ENCODE measurements around the gene REV1. TPM values are rescaled to one million over a fixed set of nuclear protein-coding genes. Genes with fewer than 3 reads are reported as not detected.

The REV1 gene
- total RNA-seq, 6 experiments from 2014 or later: 12.6 to 21.6 (median 13.6) TPM

DNA sequence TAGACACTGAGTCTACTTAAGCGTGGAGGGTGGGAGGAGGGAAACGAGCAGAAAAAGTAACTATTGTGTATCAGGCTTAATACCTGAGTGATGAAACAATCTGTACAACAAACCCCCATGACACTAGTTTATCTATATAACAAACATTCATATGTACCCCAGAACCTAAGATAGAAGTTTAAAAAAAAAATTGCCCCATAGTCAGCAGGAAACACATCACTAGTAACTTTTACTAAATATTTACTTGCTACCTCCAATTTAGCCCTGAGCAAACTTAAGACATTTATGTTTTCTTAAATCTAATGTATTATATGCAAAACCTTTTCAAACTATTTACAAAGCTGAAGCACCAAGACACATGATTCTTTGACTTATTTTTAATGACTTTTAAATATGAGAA is 5.6 kb downstream of the REV1 start:
- Histone ChIP-seq H3K36me3 (no peaks in the 10 kb centered on the region), H3K9me3 (no peaks in the 10 kb centered on the region), H3K27ac (no peak overlapping the region), H3K27me3 (no peaks in the 10 kb centered on the region), H3K4me3 (no peak overlapping the region), H3K4me1 (peaks cover 0 to 14% (median 7%) of the 10 kb centered on the region in 4 donors)
- WGBS (ENCODE audit: insufficient coverage, low coverage, low lambda C conversion rate, missing lambda C conversion rate): 94% methylated on average over 2 of the region's 2 CpGs
- TF ChIP-seq, protein P1, sequence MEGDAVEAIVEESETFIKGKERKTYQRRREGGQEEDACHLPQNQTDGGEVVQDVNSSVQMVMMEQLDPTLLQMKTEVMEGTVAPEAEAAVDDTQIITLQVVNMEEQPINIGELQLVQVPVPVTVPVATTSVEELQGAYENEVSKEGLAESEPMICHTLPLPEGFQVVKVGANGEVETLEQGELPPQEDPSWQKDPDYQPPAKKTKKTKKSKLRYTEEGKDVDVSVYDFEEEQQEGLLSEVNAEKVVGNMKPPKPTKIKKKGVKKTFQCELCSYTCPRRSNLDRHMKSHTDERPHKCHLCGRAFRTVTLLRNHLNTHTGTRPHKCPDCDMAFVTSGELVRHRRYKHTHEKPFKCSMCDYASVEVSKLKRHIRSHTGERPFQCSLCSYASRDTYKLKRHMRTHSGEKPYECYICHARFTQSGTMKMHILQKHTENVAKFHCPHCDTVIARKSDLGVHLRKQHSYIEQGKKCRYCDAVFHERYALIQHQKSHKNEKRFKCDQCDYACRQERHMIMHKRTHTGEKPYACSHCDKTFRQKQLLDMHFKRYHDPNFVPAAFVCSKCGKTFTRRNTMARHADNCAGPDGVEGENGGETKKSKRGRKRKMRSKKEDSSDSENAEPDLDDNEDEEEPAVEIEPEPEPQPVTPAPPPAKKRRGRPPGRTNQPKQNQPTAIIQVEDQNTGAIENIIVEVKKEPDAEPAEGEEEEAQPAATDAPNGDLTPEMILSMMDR (IDR thresholded peaks at IDR 0.05): no peak
- no peak for ATAC-seq
- intact Hi-C loops (cut with DNase I): no loop called here
- DNase-seq: no peak

DNA sequence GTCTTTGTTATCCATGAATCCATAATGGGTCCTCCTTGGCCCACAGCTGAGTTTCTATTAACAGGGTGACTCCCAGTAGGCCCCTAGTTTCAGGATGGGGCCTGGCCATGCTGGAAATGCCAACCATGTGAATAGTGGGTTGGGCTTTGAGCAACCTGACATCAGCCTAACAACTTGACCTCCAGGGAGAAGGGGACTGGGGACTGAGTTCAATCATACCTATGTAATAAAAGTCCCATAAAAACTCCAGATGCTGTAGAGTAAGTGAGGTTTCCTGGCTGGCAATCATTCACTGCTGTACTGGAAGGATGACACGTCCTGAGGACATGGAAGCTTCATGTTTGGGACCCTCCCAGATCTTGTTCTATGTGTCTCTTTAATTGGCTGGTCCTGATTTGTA is 7.9 kb downstream of the REV1 start:
- Histone ChIP-seq H3K4me3 (no peak overlapping the region), H3K4me1 (peaks cover 0 to 27% (median 6%) of the 10 kb centered on the region in 4 donors), H3K9me3 (no peaks in the 10 kb centered on the region), H3K27ac (no peak overlapping the region), H3K36me3 (no peaks in the 10 kb centered on the region), H3K27me3 (no peaks in the 10 kb centered on the region)
- DNase-seq (no peak), ATAC-seq (peak in 2 of 4 donors; percentile 17 to 33)
- intact Hi-C loops (cut with DNase I): no loop called here
- WGBS (ENCODE audit: insufficient coverage, low coverage, low lambda C conversion rate, missing lambda C conversion rate): no CpG with 5 or more reads among the region's 1 CpG
- TF ChIP-seq, protein P1 (IDR thresholded peaks at IDR 0.05): no peak
- no peak for TF ChIP-seq POLR2A (IDR thresholded peaks at IDR 0.05)

DNA sequence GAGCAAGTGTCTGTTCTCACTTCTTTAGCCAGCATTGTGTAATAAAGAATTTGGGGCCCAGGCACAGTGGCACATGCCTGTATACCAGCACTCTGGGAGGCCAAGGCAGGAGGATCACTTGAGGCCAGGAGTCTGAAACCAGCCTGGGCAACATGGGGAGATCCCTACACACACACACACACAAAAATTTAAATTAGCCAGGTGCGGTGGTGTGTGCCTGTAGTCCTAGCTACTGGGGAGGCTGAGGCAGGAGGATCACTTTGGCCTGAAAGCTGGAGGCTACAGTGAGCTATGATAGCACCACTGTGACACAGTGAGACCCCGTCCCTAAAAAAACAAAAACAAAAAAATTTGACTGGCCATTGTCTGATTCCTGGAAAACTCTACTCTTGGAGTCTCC is 8.3 kb downstream of the REV1 start:
- ATAC-seq: no peak
- no peak for DNase-seq
- no peak overlapping the region for H3K4me3 ChIP-seq
- no peaks in the 10 kb centered on the region for H3K9me3 ChIP-seq
- TF ChIP-seq, protein P1 (IDR thresholded peaks at IDR 0.05): no peak
- TF ChIP-seq POLR2A (IDR thresholded peaks at IDR 0.05): no peak
- no peaks in the 10 kb centered on the region for H3K36me3 ChIP-seq
- no peak overlapping the region for H3K27ac ChIP-seq
- intact Hi-C loops (cut with DNase I): no loop called here
- no peaks in the 10 kb centered on the region for H3K27me3 ChIP-seq
- WGBS (ENCODE audit: insufficient coverage, low coverage, low lambda C conversion rate, missing lambda C conversion rate): 100% methylated on average over 1 of the region's 2 CpGs
- peaks cover 0 to 31% (median 7%) of the 10 kb centered on the region in 4 donors for H3K4me1 ChIP-seq

DNA sequence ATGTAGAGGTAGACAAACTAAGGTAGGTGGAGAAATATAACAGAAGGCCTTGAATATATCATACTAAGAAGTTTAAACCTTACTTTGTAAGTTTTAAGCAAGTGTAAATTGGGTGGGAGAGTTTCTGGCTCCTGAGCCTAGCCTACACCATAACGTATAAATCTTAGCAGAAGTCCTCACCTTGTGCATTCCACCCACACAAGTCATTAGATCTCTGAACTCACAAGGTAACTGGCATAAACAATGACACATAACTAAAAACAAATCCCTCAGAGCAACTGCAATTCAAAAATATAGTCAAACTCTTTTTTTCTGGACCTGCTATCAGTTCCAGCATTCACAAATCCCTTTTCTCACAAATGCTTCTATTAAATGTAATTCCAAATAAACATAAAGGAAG is 9.4 kb downstream of the REV1 start:
- Histone ChIP-seq H3K27ac (no peak overlapping the region), H3K27me3 (no peaks in the 10 kb centered on the region), H3K4me3 (no peak overlapping the region), H3K36me3 (no peaks in the 10 kb centered on the region), H3K4me1 (peaks cover 0 to 39% (median 11%) of the 10 kb centered on the region in 4 donors), H3K9me3 (no peaks in the 10 kb centered on the region)
- DNase-seq: no peak
- WGBS (ENCODE audit: insufficient coverage, low coverage, low lambda C conversion rate, missing lambda C conversion rate): 45% methylated on average over 1 of the region's 1 CpG
- peak in 1 of 4 donors; percentile 45 for ATAC-seq
- intact Hi-C loops (cut with DNase I): no loop called here
- TF ChIP-seq, protein P1 (IDR thresholded peaks at IDR 0.05): no peak
- TF ChIP-seq POLR2A (IDR thresholded peaks at IDR 0.05): no peak

DNA sequence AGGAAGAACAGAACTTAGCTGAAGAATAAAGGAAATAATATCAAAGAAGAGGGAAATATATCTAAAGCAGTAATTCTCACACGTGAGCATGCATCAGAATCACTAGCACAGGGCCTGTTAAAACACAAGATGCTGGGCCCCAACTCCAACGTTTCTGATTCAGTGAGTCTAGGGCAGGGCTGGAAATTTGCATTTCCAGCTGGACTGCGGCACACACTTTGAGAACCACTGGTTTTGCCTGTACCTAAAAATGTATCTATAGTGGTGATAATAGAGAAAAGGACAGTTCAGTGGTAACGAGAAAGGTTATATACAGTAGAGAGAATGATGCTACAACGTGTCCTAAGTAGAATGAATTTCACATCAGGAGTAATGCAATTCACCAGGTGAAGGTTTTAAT is 11.2 kb downstream of the REV1 start:
- intact Hi-C loops (cut with DNase I): no loop called here
- ATAC-seq (no peak), DNase-seq (no peak)
- Histone ChIP-seq H3K4me3 (no peak overlapping the region), H3K9me3 (no peaks in the 10 kb centered on the region), H3K4me1 (peaks cover 0 to 32% (median 10%) of the 10 kb centered on the region in 4 donors), H3K27ac (no peak overlapping the region), H3K27me3 (no peaks in the 10 kb centered on the region), H3K36me3 (no peaks in the 10 kb centered on the region)
- TF ChIP-seq, protein P1 (IDR thresholded peaks at IDR 0.05): no peak
- no peak for TF ChIP-seq POLR2A (IDR thresholded peaks at IDR 0.05)
- 66% methylated on average over 5 of the region's 5 CpGs for WGBS (ENCODE audit: insufficient coverage, low coverage, low lambda C conversion rate, missing lambda C conversion rate)
